T-helper 2 cell treated with Interferon-gamma antibody and Interleukin-4, amounts not matched to agents 5 μg/mL and 100 μg/mL, for 36 hours (primary cell): ENCODE results near the gene ZP3.
A peak's percentile ranks its signal among the peaks of the same experiment; 100 is the strongest.
"Not testable (repeated sequence)": the region's sequence is repeated elsewhere in the genome, so short reads cannot be mapped to it uniquely, and the experiment has no call there.

Experiments
- DNase-seq: peaks from one replicate; pipeline ENCODE4 v3.0.0; 2021; ENCODE audit warnings: low spot score
- H3K27ac Mint-ChIP-seq: one replicate; pipeline ENCODE4 v1.8.0; 2021; ENCODE audit warnings: mild to moderate bottlenecking, mixed read lengths
- H3K27me3 Mint-ChIP-seq: one replicate; pipeline ENCODE4 v1.8.0; 2021; ENCODE audit warnings: low read depth, mixed read lengths
- H3K36me3 Mint-ChIP-seq: one replicate; pipeline ENCODE4 v1.8.0; 2021; ENCODE audit warnings: low read depth, mixed read lengths
- H3K4me1 Mint-ChIP-seq: one replicate; pipeline ENCODE4 v1.8.0; 2021; ENCODE audit warnings: low read depth, mixed read lengths
- H3K4me3 Mint-ChIP-seq: one replicate; pipeline ENCODE4 v1.8.0; 2022; ENCODE audit warnings: mild to moderate bottlenecking, moderate library complexity, mixed read lengths
- H3K9me3 Mint-ChIP-seq: one replicate; pipeline ENCODE4 v1.8.0; 2021; ENCODE audit warnings: mixed read lengths

The ZP3 gene

DNA sequence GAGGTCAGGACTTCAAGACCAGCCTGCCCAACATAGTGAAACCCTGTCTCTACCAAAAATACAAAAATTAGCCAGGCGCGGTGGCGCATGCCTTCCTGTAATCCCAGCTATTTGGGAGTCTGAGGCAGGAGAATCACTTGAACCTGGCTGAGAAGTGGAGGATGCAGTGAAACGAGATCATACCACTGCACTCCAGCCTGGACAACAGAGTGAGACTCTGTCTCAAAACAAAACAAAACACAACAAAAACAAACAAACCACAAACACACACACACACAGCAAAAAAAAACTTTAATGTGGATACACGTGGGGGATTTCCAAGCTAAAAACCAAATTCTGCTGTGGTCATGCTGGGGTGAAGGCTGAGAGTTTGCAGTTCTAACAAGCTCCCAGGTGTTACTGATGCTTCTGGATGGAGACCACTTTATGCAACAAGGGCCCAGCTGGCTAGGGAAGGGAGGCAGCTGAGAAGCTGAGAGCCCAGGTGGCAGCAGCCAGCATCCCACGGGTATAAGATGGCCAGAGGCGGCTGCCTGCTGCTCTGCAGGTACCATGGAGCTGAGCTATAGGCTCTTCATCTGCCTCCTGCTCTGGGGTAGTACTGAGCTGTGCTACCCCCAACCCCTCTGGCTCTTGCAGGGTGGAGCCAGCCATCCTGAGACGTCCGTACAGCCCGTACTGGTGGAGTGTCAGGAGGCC, at the start of gene ZP3:
ZP3 (plus strand) TSS at position 538 of the 699 bp plus-strand sequence; CDS start at position 553, 15 bp downstream.
- Mint-ChIP-seq H3K9me3 (no peaks in the 10 kb centered on the region), H3K27ac (peak within 1 kb of the TSS; percentile 19)

DNA sequence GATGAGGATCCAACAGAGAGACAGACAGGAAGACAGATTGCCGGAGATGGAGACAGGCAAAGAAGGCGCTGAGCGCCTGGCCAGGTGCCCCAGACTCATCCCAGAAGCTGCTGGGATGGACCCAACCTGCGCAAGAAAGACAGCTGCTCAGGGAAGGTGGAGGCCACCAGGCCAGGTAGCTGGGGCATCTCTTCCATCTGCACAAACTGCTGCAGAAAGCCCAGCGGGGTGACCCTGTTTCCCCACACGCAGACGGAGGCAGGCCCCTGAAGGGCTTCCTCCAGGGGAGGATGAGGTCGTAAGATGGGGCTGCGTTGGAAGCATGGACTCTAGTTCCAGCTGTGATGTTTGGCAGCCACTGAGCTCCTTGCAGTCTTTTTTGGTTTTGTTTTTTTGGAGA, 49.5 kb upstream of the ZP3 start:
- Mint-ChIP-seq H3K36me3 (no peaks in the 10 kb centered on the region), H3K27ac (no peak overlapping the region), H3K27me3 (peaks cover 13% of the 10 kb centered on the region), H3K9me3 (no peaks in the 10 kb centered on the region), H3K4me1 (no peaks in the 10 kb centered on the region), H3K4me3 (no peak overlapping the region)
- no peak for DNase-seq

More for the DNA sequence above, at the start of gene ZP3:
- peaks cover 10% of the 10 kb centered on the region for H3K4me1 Mint-ChIP-seq
- H3K4me3 Mint-ChIP-seq = no peak within 1 kb of the TSS
- no peak for DNase-seq
- H3K36me3 Mint-ChIP-seq = no peaks in the 10 kb centered on the region
- H3K27me3 Mint-ChIP-seq = peaks cover 11% of the 10 kb centered on the region

DNA sequence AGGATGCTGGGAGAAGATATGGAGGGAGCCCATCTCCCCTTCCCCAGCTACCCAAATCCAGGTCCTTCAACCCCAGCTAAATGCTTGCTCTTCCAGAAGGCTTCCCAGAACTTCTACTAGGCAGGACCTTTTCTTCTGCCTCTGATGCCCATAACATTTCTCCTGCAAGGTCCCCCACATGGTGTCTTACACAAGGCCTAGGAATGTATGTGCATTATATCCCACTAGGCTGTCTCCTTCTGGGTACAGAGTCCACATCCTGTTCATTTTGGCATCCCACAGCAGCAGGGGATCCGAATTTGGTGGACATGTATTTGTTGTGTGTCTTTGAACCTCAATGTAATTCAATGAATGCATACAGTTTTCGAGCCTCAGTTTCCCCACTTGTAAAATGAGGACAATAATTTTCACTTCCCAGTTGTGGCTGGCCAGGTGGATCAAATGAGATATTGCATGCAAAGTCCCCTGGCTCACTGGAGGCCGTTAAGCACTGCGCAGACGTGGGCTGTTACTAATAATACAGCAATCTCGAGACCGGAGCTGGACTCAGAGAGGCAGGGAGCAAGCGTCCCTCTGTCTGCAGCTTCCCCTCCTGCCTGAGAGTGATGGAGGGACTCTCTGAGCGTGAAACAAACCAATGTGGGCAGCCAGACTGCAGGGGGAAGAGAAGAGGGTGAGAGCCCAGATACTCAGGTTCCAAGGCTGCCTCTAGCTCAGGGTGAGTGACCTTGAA, 47.4 kb upstream of the ZP3 start:
- no peaks in the 10 kb centered on the region for H3K9me3 Mint-ChIP-seq
- DNase-seq = no peak
- H3K27me3 Mint-ChIP-seq = peaks cover 13% of the 10 kb centered on the region
- no peak overlapping the region for H3K27ac Mint-ChIP-seq
- no peaks in the 10 kb centered on the region for H3K36me3 Mint-ChIP-seq
- H3K4me3 Mint-ChIP-seq = no peak overlapping the region
- H3K4me1 Mint-ChIP-seq = no peaks in the 10 kb centered on the region

DNA sequence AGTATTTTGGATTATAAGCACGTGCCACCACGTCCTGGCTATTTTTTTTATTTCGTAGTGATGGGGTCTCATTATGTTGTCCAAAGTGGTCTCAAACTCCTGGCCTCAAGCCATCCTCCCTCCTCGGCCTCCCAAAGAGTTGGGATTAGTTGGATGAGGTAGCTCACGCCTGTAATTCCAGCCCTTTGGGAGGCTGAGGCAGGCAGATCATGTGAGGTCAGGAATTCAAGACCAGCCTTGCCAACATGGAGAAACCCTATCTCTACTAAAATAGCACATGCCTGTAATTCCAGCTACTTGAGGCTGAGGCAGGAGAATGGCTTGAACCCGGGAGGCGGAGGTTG, 44.2 kb upstream of the ZP3 start:
- Mint-ChIP-seq H3K27me3 (peaks cover 3% of the 10 kb centered on the region), H3K36me3 (no peaks in the 10 kb centered on the region), H3K27ac (no peak overlapping the region), H3K9me3 (no peaks in the 10 kb centered on the region), H3K4me1 (no peaks in the 10 kb centered on the region), H3K4me3 (peak overlapping the region; percentile 71)
- no peak for DNase-seq

DNA sequence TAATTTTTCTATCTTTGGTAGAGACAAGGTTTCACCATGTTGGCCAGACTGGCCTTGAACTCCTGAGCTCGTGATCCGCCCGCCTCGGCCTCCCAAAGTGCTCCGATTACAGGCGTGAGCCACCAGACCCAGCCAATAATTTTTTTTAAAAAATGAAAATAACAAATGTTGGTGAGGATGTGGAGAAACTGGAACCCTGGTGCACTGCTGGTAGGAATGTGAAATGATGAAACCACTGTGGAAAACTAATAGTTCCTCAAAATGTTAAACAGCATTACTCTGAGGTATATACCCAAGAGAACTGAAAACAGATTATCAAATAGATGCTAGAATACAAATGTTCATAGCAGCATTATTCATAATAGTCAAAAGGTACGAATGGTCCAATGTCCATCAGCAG, 42.9 kb upstream of the ZP3 start:
- no peak overlapping the region for H3K4me3 Mint-ChIP-seq
- H3K27me3 Mint-ChIP-seq = peaks cover 3% of the 10 kb centered on the region
- no peaks in the 10 kb centered on the region for H3K36me3 Mint-ChIP-seq
- H3K4me1 Mint-ChIP-seq = no peaks in the 10 kb centered on the region
- no peak overlapping the region for H3K27ac Mint-ChIP-seq
- DNase-seq = no peak
- no peaks in the 10 kb centered on the region for H3K9me3 Mint-ChIP-seq

DNA sequence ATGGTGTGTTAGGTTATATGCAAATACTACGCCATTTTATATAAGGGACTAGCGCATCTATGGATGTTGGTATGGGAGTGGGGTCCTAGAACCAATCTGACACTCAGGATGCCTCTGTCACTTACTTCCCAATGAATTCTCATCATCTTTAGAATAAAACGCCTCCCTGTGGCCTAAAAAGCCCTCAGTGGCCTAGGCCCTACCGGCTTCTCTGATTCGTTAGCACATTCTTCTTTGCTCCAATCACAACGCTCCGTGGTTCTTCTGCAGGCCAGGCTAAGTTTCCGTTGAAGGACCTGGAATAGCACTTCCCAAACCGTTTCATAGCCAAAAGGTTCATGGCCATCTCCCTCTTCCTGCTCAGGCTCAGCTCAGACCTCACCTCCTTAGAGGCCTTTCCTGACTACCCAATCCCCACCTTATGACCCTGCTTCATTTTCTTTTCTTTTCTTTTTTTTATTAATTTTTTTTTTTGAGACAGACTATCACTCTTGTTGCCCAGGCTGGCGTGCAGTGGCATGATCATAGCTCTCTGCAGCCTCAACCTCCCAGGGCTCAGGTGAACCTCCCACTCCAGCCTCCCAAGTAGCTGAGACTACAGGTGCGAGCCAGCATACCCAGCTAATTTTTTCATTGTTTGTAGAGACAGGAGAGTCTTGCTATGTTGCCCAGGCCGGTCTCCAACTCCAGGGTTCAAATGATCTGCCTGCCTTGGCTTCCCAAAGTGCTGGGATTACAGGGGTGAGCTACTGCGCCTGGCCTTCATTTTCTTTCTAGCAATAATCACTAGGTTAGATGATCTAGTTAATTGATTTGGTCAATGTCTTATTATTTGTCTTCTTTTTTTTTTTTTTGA, 41.4 kb upstream of the ZP3 start:
- H3K27ac Mint-ChIP-seq = no peak overlapping the region
- H3K4me1 Mint-ChIP-seq = no peaks in the 10 kb centered on the region
- no peaks in the 10 kb centered on the region for H3K27me3 Mint-ChIP-seq
- no peaks in the 10 kb centered on the region for H3K9me3 Mint-ChIP-seq
- H3K36me3 Mint-ChIP-seq = no peaks in the 10 kb centered on the region
- no peak for DNase-seq
- no peak overlapping the region for H3K4me3 Mint-ChIP-seq

- Mint-ChIP-seq H3K27ac (no peak overlapping the region), H3K4me1 (peaks cover 3% of the 10 kb centered on the region), H3K9me3 (no peaks in the 10 kb centered on the region), H3K36me3 (no peaks in the 10 kb centered on the region), H3K27me3 (no peaks in the 10 kb centered on the region), H3K4me3 (no peak overlapping the region)
- DNase-seq = no peak
Observed at GRCh38 chr7:76386691-76387260, 38.0 kb upstream of the ZP3 start.

- H3K4me3 Mint-ChIP-seq, H3K4me1 Mint-ChIP-seq, DNase-seq, H3K9me3 Mint-ChIP-seq, H3K27me3 Mint-ChIP-seq, H3K36me3 Mint-ChIP-seq, H3K27ac Mint-ChIP-seq: not testable (repeated sequence)
Observed at GRCh38 chr7:76387789-76388188, 37.0 kb upstream of the ZP3 start.

GRCh38 chr7:76390092-76390491, 34.7 kb upstream of the ZP3 start:
- Mint-ChIP-seq H3K27me3 (no peaks in the 10 kb centered on the region), H3K4me3 (no peak overlapping the region), H3K27ac (peak overlapping the region; percentile 21), H3K36me3 (no peaks in the 10 kb centered on the region), H3K9me3 (no peaks in the 10 kb centered on the region), H3K4me1 (peaks cover 10% of the 10 kb centered on the region)
- no peak for DNase-seq

DNA sequence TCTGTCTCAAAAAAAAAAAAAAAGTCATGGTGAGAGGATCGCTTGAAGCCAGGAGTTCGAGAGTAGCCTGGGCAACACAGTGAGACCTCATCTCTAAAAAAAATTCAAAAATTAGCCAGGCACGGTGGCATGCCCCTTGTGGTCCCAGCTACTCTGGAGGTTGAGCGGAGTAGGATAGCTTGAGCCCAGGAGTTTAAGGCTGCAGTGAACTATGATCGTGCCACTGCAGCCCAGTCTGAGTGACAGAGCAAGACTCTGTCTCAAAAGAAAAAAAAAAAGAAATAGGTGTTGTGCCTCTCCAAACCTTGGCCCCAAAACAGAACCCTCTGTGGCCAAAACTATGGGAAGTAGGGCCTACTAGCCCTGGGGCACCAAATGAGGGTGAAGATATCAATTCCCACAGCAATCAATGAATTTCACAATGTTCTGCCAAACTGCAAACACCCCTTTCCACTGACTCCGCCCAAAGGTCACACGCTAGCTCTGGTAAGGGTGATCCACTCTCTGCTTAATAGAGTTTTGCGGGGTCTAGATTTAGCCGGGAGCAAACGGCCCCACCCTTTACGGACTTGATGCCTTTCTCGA, 32.1 kb upstream of the ZP3 start:
- DNase-seq = no peak
- Mint-ChIP-seq H3K9me3 (no peaks in the 10 kb centered on the region), H3K4me1 (peaks cover 13% of the 10 kb centered on the region), H3K36me3 (no peaks in the 10 kb centered on the region), H3K4me3 (peak overlapping the region; percentile 93), H3K27ac (peak overlapping the region; percentile 99), H3K27me3 (no peaks in the 10 kb centered on the region)

DNA sequence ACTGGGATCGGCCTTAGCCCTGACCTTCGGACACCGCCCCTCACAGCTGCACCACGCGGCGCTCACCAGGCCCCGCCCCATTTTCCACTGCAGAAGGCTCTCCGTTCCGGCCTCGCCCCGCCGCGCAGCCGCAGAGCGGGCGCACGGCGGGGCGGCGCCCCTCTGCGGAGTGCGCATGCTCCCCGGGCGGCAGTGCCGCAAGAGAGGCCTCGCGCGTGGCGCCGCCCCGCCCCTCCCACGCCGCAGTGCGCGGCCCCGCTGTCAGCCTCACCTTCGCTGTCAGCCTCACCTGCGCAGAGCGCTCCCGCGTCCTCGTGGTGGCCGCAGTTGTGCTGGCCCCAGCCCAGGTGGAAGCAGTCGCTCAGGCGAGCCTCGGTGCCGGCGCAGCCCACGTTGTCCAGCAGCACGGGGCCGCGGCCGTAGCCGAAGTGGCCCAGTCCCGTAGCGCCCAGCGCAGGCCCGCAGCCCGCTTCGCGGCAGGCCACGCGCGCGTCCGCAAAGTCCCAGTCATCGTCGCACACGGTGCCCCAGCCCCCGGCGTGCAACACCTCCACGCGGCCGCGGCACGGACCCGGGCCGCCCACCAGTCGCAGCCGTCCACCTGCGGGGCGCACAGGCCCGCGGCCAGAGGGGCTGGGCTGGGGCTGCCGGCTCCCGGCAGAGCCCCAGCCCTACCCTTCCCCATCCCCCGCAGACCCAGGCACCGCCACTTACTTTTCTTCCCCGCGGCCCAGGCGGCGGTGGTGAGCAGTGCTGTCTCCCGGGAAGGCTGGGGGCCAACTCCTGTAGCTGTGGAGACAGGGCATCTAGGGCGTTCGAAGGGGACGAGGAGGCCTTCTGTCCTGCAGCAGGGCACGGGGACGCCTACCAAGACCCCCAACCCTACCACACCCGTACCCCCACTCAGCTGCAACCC, 31.4 kb upstream of the ZP3 start:
- Mint-ChIP-seq H3K27ac (peak overlapping the region; percentile 99), H3K36me3 (no peaks in the 10 kb centered on the region), H3K4me3 (peak overlapping the region; percentile 93), H3K4me1 (peaks cover 17% of the 10 kb centered on the region), H3K27me3 (no peaks in the 10 kb centered on the region), H3K9me3 (no peaks in the 10 kb centered on the region)
- peak; percentile 92 for DNase-seq

DNA sequence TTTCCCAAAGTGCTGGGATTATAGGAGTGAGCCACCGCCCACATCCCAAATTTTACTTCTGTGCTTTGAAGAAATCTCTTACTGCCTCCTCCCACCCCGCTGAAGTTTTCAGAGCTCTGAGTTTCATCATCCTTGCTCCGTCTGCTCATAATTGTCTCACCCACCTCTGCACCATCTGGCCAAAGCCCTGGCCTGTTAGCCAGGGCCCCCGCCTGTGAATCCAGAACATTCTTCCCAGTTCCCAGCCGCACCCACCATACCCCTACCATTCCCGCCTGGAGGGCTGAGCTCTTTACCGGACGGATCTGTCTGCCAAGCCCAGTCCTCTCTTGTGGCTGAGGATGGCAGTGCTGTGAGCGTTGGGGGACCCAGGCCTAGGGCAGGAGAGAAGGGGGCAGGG, 29.8 kb upstream of the ZP3 start:
- H3K27ac Mint-ChIP-seq = no peak overlapping the region
- DNase-seq = no peak
- H3K27me3 Mint-ChIP-seq = no peaks in the 10 kb centered on the region
- H3K4me1 Mint-ChIP-seq = peaks cover 14% of the 10 kb centered on the region
- H3K36me3 Mint-ChIP-seq = no peaks in the 10 kb centered on the region
- H3K9me3 Mint-ChIP-seq = no peaks in the 10 kb centered on the region
- peak overlapping the region; percentile 6 for H3K4me3 Mint-ChIP-seq

DNA sequence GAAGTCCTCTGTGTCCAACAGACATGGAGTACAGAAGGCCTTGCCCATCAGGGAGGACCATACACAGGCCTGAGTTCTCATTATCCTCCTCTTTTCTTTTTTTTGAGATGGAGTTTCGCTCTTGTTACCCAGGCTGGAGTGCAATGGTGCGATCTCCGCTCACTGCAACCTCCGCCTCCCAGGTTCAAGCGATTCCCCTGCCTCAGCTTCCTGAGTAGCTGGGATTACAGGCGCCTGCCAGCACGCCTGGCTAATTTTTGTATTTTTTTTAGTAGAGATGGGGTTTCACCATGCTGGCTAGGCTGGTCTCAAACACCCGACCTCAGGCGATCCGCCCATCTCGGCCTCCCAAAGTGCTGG, 29.2 kb upstream of the ZP3 start:
- H3K27me3 Mint-ChIP-seq, H3K9me3 Mint-ChIP-seq, H3K36me3 Mint-ChIP-seq, DNase-seq, H3K4me3 Mint-ChIP-seq, H3K27ac Mint-ChIP-seq: not testable (repeated sequence)
- peaks cover 14% of the 10 kb centered on the region for H3K4me1 Mint-ChIP-seq
